Progenitor cell of endocrine pancreas (in vitro differentiated cells): ENCODE results near the gene CAD. TPM values are rescaled to one million over a fixed set of nuclear protein-coding genes. Genes with fewer than 3 reads are reported as not detected.
"Not testable (repeated sequence)": the region's sequence is repeated elsewhere in the genome, so short reads cannot be mapped to it uniquely, and the experiment has no call there.

Experiments
- DNase-seq: peaks from one replicate; pipeline ENCODE4 v3.0.0; 2021; ENCODE audit warnings: low spot score; ENCODE audit not compliant: unreplicated experiment
- H3K27ac Mint-ChIP-seq: 2 replicates; pipeline ENCODE4 v1.8.0; 2021; ENCODE audit warnings: mild to moderate bottlenecking, moderate library complexity, mixed read lengths
- H3K27me3 Mint-ChIP-seq: 2 replicates; pipeline ENCODE4 v1.8.0; 2021; ENCODE audit warnings: mixed read lengths
- H3K36me3 Mint-ChIP-seq: 2 replicates; pipeline ENCODE4 v1.8.0; 2022; ENCODE audit warnings: mixed read lengths; ENCODE audit not compliant: insufficient read depth
- H3K4me1 Mint-ChIP-seq: 2 replicates; pipeline ENCODE4 v1.8.0; 2021; ENCODE audit warnings: low read depth, mixed read lengths
- H3K4me3 Mint-ChIP-seq: 2 replicates; pipeline ENCODE4 v1.8.0; 2021; ENCODE audit warnings: low read depth, mild to moderate bottlenecking, moderate library complexity, mixed read lengths
- H3K9me3 Mint-ChIP-seq: 2 replicates; pipeline ENCODE4 v1.8.0; 2021; ENCODE audit warnings: low read depth, mixed read lengths
- total RNA-seq: library from RNA; stranded (reverse); gene quantifications from 2 replicates; pipeline ENCODE4 v1.2.1, GENCODE V29; 2021
- TF ChIP-seq, protein P1 (sequence below): fragments of 200-600 bp; sonication (generic); IDR thresholded peaks from one replicate; pipeline ENCODE4 v1.5.0; 2021; ENCODE audit warnings: antibody characterized with exemption, mild to moderate bottlenecking; ENCODE audit not compliant: unreplicated experiment

The CAD gene
- total RNA-seq, 1 donor from 2014 or later = 59.7 TPM

DNA sequence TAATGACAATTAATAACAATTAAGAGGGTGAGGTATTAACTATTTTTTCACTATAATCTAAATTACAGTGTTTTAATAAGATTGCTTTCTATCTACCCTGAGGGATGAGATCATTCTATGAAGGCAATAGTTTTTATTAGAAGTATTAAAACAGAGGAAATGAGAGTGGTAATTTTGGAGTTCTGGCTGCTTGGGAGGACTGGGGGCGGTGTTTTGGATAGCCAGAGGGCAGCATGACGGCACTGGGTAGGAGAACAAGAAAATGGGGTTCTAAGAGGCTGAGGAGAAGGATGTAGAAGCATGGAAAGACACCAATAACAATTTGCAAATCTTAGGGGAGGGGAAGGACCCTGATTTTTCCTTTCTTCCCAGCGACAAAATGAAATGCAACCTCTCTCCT, 53.0 kb downstream of the CAD start:
- Mint-ChIP-seq H3K9me3 (no peaks in the 10 kb centered on the region), H3K4me3 (no peak overlapping the region), H3K4me1 (no peaks in the 10 kb centered on the region), H3K36me3 (no peaks in the 10 kb centered on the region), H3K27ac (no peak overlapping the region), H3K27me3 (peaks cover 23% of the 10 kb centered on the region)
- TF ChIP-seq, protein P1, sequence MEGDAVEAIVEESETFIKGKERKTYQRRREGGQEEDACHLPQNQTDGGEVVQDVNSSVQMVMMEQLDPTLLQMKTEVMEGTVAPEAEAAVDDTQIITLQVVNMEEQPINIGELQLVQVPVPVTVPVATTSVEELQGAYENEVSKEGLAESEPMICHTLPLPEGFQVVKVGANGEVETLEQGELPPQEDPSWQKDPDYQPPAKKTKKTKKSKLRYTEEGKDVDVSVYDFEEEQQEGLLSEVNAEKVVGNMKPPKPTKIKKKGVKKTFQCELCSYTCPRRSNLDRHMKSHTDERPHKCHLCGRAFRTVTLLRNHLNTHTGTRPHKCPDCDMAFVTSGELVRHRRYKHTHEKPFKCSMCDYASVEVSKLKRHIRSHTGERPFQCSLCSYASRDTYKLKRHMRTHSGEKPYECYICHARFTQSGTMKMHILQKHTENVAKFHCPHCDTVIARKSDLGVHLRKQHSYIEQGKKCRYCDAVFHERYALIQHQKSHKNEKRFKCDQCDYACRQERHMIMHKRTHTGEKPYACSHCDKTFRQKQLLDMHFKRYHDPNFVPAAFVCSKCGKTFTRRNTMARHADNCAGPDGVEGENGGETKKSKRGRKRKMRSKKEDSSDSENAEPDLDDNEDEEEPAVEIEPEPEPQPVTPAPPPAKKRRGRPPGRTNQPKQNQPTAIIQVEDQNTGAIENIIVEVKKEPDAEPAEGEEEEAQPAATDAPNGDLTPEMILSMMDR = no peak
- no peak for DNase-seq

DNA sequence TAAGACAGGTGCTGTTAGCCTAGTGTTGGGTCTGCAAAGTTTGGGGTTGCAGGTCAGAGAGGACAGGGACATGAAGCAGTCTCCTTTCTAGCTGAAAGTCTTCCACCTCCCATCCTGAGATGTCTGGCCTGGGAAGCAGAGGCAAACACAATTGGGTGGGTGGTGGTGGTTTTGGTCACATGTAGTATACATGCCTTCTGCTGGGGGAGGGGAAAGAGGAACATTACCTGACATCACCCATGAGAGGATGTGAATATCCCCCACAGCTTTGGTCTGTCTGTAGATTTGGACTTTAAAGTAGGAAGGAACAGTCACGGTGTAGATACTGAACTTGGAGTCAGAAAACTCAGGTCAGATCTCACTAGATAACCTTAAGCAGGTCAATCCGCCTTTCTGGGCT, 53.5 kb downstream of the CAD start:
- H3K9me3 Mint-ChIP-seq = no peaks in the 10 kb centered on the region
- H3K36me3 Mint-ChIP-seq = no peaks in the 10 kb centered on the region
- DNase-seq = no peak
- H3K27ac Mint-ChIP-seq = no peak overlapping the region
- H3K27me3 Mint-ChIP-seq = peaks cover 23% of the 10 kb centered on the region
- H3K4me3 Mint-ChIP-seq = no peak overlapping the region
- no peaks in the 10 kb centered on the region for H3K4me1 Mint-ChIP-seq
- TF ChIP-seq, protein P1 = no peak

DNA sequence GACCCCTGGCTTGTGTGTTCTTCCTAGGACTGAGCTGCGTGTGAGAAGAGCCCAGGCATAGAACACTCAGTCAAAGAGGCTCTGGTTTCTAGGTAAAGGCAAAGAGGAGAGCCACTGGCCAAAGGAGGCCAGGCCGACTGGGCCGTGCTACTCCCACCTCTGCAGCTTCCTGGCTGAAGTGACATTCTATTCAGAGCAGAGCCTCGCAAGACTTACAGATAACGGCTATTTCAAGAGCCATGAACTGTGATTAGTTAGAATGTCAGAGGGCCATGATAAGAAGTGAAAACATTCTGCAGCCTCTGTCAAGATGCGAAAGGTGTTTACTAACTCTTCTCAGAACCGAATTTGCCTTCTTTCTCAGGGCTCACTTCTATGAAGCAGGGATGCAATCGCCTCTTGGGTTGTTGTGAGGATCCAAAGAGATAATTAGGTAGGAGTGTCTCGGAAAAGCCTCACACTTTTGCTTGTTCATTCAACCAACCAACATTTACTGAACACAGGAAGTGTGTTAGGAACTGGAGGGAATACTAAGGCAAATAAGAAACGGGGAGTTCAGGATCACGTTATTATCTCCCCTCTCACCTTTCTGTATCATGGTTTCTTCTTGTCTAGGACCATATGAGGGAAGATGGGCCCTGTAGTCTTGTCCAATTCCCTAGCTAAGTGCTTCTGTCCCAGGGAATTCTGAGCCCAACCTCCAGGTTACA, 54.6 kb downstream of the CAD start:
- no peak for DNase-seq
- TF ChIP-seq, protein P1 = no peak
- no peaks in the 10 kb centered on the region for H3K36me3 Mint-ChIP-seq
- no peak overlapping the region for H3K27ac Mint-ChIP-seq
- H3K9me3 Mint-ChIP-seq = no peaks in the 10 kb centered on the region
- no peaks in the 10 kb centered on the region for H3K4me1 Mint-ChIP-seq
- H3K27me3 Mint-ChIP-seq = peaks cover 26% of the 10 kb centered on the region
- H3K4me3 Mint-ChIP-seq = no peak overlapping the region

DNA sequence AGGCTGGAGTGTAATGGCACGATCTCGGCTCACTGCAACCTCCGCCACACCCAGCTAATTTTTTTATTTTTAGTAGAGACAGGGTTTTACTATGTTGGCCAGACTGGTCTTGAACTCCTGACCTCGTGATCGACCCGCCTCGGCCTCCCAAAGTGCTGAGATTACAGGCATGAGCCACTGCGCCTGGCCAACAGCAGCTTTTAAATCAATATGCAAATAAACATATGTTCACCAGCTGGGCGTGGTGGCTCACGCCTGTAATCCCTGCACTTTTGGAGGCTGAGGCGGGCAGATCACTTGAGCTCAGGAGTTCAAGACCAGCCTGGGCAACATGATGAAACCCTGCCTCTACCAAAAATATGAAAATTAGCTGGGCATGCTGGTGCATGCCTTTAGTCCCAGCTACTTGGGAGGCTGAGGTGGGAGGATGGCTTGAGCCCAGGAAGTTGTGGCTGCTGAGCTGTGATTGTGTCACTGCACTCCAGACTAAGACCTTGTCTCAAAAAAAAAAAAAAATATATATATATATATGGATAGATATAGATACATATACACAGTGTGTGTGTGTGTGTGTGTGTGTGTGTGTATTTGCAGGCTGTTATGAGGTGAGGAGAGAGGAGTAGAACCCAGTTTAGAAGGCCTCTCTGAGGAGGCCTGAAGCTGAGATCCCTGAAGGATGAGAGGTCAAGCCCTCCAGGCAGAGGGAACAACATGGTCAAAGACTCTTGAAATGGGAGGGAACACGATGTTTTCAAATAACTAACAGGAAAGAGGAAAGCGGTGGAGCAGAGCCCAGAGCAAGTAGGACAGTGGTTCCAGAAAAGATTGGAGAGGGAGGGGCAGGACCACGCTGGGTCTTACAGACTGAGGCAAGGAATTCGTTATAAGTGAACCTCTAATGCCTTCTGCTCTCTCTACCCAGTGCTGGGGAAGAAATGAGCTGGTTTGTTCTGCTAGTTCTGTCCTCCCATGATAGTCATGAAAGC, 55.7 kb downstream of the CAD start:
- H3K4me1 Mint-ChIP-seq, H3K27ac Mint-ChIP-seq, H3K9me3 Mint-ChIP-seq, H3K4me3 Mint-ChIP-seq, H3K36me3 Mint-ChIP-seq, DNase-seq: not testable (repeated sequence)
- peaks cover 31% of the 10 kb centered on the region for H3K27me3 Mint-ChIP-seq

DNA sequence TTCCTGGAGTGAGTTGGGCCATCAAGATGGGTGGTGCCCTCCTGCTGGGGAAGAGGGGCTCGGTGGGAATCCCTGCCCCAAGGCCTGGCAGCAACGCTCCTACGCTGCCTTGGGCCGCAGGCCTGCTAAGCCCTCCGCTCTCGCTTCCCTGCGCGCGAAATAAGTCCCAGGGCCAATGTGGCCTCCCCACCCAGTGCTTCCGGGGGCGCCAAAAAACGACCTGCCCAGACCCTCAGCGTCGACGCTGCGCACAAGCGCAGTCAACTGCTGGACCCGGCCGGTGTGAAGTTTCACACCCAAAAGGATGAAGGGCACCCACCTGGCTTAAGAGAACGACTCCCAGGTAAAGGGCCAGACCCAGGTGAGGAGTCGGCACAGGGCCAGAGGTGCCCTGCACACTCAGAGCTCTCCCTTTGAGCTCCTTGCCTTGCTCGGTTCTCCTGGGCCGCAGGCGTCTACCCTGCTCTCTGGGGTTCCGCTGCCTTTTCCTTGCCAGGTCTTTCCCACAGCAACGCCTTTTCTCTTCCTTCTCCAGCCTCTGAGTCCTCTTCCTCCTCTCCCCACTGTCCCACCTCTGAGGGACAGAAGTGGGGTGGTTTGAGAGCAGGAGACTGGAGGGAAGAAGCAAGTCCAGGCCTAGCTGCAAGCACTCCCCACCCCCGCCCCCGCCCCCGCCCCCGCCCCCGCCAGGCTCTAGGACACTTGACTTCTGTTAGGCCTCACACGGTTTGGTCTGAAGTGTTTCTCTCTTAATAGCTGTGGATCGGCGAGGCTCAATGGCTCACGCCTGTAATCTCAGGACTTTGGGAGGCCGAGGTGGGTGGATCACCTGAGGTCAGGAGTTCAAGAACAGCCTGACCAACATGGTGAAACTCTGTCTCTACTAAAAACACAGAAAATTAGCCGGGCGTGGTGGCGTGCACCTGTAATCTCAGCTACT, 58.3 kb downstream of the CAD start, which contains the start of gene DNAJC5G:
Gene DNAJC5G (plus strand): TSS at position 223 of the 940 bp plus-strand sequence. CDS start 1,296 bp downstream, outside the sequence.
- H3K9me3 Mint-ChIP-seq = no peaks in the 10 kb centered on the region
- no peaks in the 10 kb centered on the region for H3K4me1 Mint-ChIP-seq
- H3K4me3 Mint-ChIP-seq = no peak within 1 kb of the TSS
- no peak for DNase-seq
- H3K27me3 Mint-ChIP-seq = peaks cover 27% of the 10 kb centered on the region
- no peaks in the 10 kb centered on the region for H3K36me3 Mint-ChIP-seq
- TF ChIP-seq, protein P1 = no peak
- no peak within 1 kb of the TSS for H3K27ac Mint-ChIP-seq
